K562 (cell line): ENCODE data around the gene MDN1. TPM values are rescaled to one million over a fixed set of nuclear protein-coding genes. Genes with fewer than 3 reads are reported as not detected.

Experiments
- ATAC-seq: fragments of 200-7000 bp; cut with Tn5 transposase; 3 replicates; pipeline ENCODE4 v1.9.1; 2020; ENCODE audit warnings: moderate library complexity
- BruUV-seq: library from RNA; stranded (reverse); fragments of 400-500 nt; replicated peaks from 2 replicates; lab custom pipeline; 2021; lab: Mats Ljungman, UMichigan
- CTCF ChIA-PET: fragments of 300-600 bp; formaldehyde crosslinking; extraction: SDS; loops from one replicate; lab custom pipeline; 2021; ENCODE audit warnings: low intra/inter-chr PET ratio; lab: Yijun Ruan, JAX
- POLR2A ChIA-PET: fragments of 300-600, 350-650 bp; sonication (Branson Sonifier 250); formaldehyde crosslinking; extraction: SDS; loops from one replicate; lab custom pipeline; 2021; ENCODE audit warnings: antibody characterized with exemption, inconsistent platforms; lab: Yijun Ruan, JAX
- DNase-seq, 4 experiments: peaks; one replicate each; pipeline versions ENCODE4 v3.0.0 to v3.0.0-alpha.2; 2011 to 2018; ENCODE audit warnings: low spot score in 3 of 4, mixed read lengths in 3 of 4; ENCODE audit errors: extremely low read depth in 1 of 4
- FAIRE-seq: peaks from 2 replicates; lab custom pipeline; 2011; peaks lifted over from hg19 to GRCh38; lab: Jason Lieb, UNC
- H2AFZ ChIP-seq: 2 replicates; pipeline ENCODE4 v1.6.0; 2011; ENCODE audit warnings: low read depth, low read length, control low read depth, inconsistent platforms
- H3K27ac ChIP-seq: fragments of 200-600 bp; 3 replicates; pipeline ENCODE4 v1.8.0; 2011; ENCODE audit warnings: low read depth, mild to moderate bottlenecking, control low read depth, inconsistent platforms, low read length, moderate library complexity, mixed read lengths; ENCODE audit errors: extremely low read depth
- H3K27me3 ChIP-seq, 2 experiments: fragments of 300-600 bp in 1 of 2; 2 replicates in 1 of 2; 3 replicates in 1 of 2; pipeline versions ENCODE4 v1.6.0 to v1.8.0; 2011; ENCODE audit warnings: inconsistent platforms in 2 of 2, low read length in 2 of 2, mild to moderate bottlenecking in 1 of 2, mixed read lengths in 1 of 2, moderate library complexity in 1 of 2; ENCODE audit not compliant: control insufficient read depth in 2 of 2, insufficient read depth in 2 of 2
- H3K36me3 ChIP-seq: fragments of 300-600 bp; 3 replicates; pipeline ENCODE4 v1.8.0; 2011; ENCODE audit warnings: mild to moderate bottlenecking, low read length, inconsistent platforms; ENCODE audit not compliant: control insufficient read depth, insufficient read depth
- H3K4me1 ChIP-seq, 2 experiments: fragments of 200-600 bp in 1 of 2; replicated peaks in 1 of 2; 2 replicates in 1 of 2; 3 replicates in 1 of 2; pipeline versions ENCODE4 v1.5.1 to v1.8.0; 2011; ENCODE audit warnings: inconsistent platforms in 2 of 2, low read length in 2 of 2, mild to moderate bottlenecking in 1 of 2, mixed read lengths in 1 of 2, moderate library complexity in 1 of 2; ENCODE audit not compliant: control insufficient read depth in 2 of 2, insufficient read depth in 2 of 2
- H3K4me2 ChIP-seq: 2 replicates; pipeline ENCODE4 v1.6.1; 2011; ENCODE audit warnings: low read length, control low read depth, inconsistent platforms, mixed read lengths; ENCODE audit not compliant: insufficient read depth
- H3K4me3 ChIP-seq: fragments of 200-600 bp; sonication (generic), shearing (Covaris generic); 2 replicates; pipeline ENCODE4 v1.5.1; 2016; ENCODE audit warnings: control low read depth, inconsistent platforms
- H3K79me2 ChIP-seq: fragments of 200-600 bp; 3 replicates; pipeline ENCODE4 v1.8.0; 2011; ENCODE audit warnings: low read length, inconsistent platforms; ENCODE audit not compliant: control insufficient read depth, insufficient read depth
- H3K9ac ChIP-seq, 2 experiments: 2 replicates each; pipeline versions ENCODE4 v1.6.0 to v1.6.1; 2011; ENCODE audit warnings: low read depth in 2 of 2, low read length in 2 of 2, control low read depth in 1 of 2, inconsistent platforms in 1 of 2, mild to moderate bottlenecking in 1 of 2, mixed read lengths in 1 of 2; ENCODE audit not compliant: insufficient read depth in 1 of 2
- H3K9me1 ChIP-seq: one replicate; pipeline ENCODE4 v1.6.0; 2011; ENCODE audit warnings: inconsistent platforms, mild to moderate bottlenecking, low read length, moderate library complexity; ENCODE audit not compliant: control insufficient read depth, insufficient read depth
- H3K9me3 ChIP-seq: replicated peaks from 2 replicates; pipeline ENCODE4 v1.5.1; 2011; ENCODE audit warnings: low read depth, low read length, inconsistent platforms; ENCODE audit not compliant: control insufficient read depth, insufficient read depth
- H4K20me1 ChIP-seq: replicated peaks from 2 replicates; pipeline ENCODE4 v1.6.1; 2011; ENCODE audit warnings: low read length, inconsistent platforms, mixed read lengths; ENCODE audit not compliant: control insufficient read depth, insufficient read depth
- IRF1 ChIP-seq: sonication (generic); formaldehyde crosslinking; IDR thresholded peaks from 2 replicates; pipeline ENCODE4 v1.8.0; 2022; ENCODE audit warnings: missing genetic modification reagents, mild to moderate bottlenecking, borderline replicate concordance
- NELFE ChIP-seq: IDR thresholded peaks from 2 replicates; pipeline ENCODE4 v1.6.1; 2011; ENCODE audit warnings: mild to moderate bottlenecking; ENCODE audit not compliant: insufficient read depth, insufficient read length
- PATZ1 ChIP-seq: fragments of 250-450 bp; sonication (Bioruptor Pico); IDR thresholded peaks from 2 replicates; pipeline ENCODE4 v1.5.0; 2020; ENCODE audit warnings: mild to moderate bottlenecking, borderline replicate concordance
- TAF1 ChIP-seq: IDR thresholded peaks from 2 replicates; pipeline ENCODE4 v1.6.1; 2011; ENCODE audit warnings: mild to moderate bottlenecking, low read length, moderate library complexity; ENCODE audit not compliant: insufficient read depth, control insufficient read depth, severe bottlenecking; ENCODE audit errors: extremely low read depth
- WGBS: fragments of 100-300 bp; shearing (Covaris generic); methylation state at CpG from one replicate; pipeline ENCODE4 v1.1.6; 2016; ENCODE audit warnings: low coverage, mixed read lengths; ENCODE audit not compliant: insufficient coverage; ENCODE audit errors: missing lambda C conversion rate; 5-methylcytosine and 5-hydroxymethylcytosine counted together
- in situ Hi-C: fragments of 300-500 bp; cut with MboI; formaldehyde crosslinking; loops from 4 replicates; pipeline ENCODE4 v1.15.0; 2018; ENCODE audit warnings: inconsistent platforms, mixed read lengths
- intact Hi-C: fragments of 100-400 bp; cut with micrococcal nuclease; formaldehyde crosslinking; loops from 2 replicates; pipeline ENCODE4 v1.14.2; 2022
- polyA plus RNA-seq, 8 experiments: library from polyadenylated mRNA; depleted of rRNA in 4 of 8; stranded (reverse) in 5 of 8; unstranded in 3 of 8; fragments of >200 nt; fragmentation: Nextera tagmentation in 2 of 8; fragmentation: Illumina TruSeq in 1 of 8; extraction: Ambion mirVana in 2 of 8; extraction: Trizol in 1 of 8; gene quantifications; 2 replicates each; pipeline versions ENCODE4 v1.2.1 to v1.2.3, GENCODE V29; 2011 to 2014; ENCODE audit warnings: inconsistent platforms in 1 of 8, missing spikeins in 1 of 8
- total RNA-seq, 7 experiments: library from RNA; depleted of rRNA in 6 of 7; stranded (reverse); fragments of >200 nt in 6 of 7; fragmentation: Illumina TruSeq in 2 of 7; extraction: Trizol in 2 of 7; gene quantifications; 2 replicates each; pipeline versions ENCODE4 v1.2.1 to v1.2.3, GENCODE V29; 2011 to 2021; ENCODE audit warnings: low replicate concordance in 1 of 7
- TF ChIP-seq, protein P1 (sequence below): fragments of 150-350 bp; conservative IDR thresholded peaks from 2 replicates; pipeline ENCODE4 v1.6.1; 2014; ENCODE audit warnings: low read length
- TF ChIP-seq, protein P2 (sequence below), 2 experiments: fragments of 450-650 bp; conservative IDR thresholded peaks; 2 replicates each; pipeline ENCODE4 v1.6.1; 2017; ENCODE audit warnings: mild to moderate bottlenecking in 2 of 2, moderate library complexity in 2 of 2
- TF ChIP-seq, protein P3 (sequence below): fragments of 450-650 bp; IDR thresholded peaks from one replicate; pipeline ENCODE4 v1.6.1; 2018; ENCODE audit warnings: mild to moderate bottlenecking, moderate library complexity; ENCODE audit not compliant: partially characterized antibody
- TF ChIP-seq, protein P4 (sequence below): fragments of 450-650 bp; formaldehyde crosslinking; IDR thresholded peaks from 2 replicates; pipeline ENCODE4 v1.4.0; 2020; ENCODE audit warnings: mild to moderate bottlenecking

Gene MDN1
- total and polyA plus RNA-seq, 9 of the 15 experiments (the other 6 are each of a cell fraction or from before 2014, with no cell fraction given): 25.6 to 93.6 (median 43.0) TPM

DNA sequence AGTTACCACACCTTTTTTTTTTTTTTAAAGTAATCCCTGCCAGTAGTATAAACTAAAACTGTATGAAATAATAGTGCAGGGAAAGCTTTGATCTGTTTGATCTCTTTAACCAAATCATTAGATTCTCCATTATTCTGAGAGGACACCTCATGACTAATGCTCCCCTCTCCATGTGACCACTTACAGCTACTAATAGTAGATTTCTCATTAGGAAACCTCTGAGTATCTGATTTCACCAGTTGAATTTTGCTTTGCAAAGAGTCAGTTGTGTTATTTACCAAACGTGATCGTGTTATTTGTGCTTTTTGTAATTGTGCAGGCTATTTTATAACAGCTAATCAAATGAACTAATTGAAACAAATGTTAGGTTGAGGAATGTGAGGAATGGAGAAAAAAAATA, 22.6 kb upstream of the MDN1 start:
- H3K9me1 ChIP-seq: no peaks in the 10 kb centered on the region
- H3K9ac ChIP-seq: no peak overlapping the region
- no peaks in the 10 kb centered on the region for H3K27me3 ChIP-seq
- H3K4me3 ChIP-seq: no peak overlapping the region
- H3K79me2 ChIP-seq: peaks cover 62% of the 10 kb centered on the region
- WGBS: 85% methylated on average over 2 of the region's 2 CpGs
- CTCF ChIA-PET: no interaction called here
- no peaks in the 10 kb centered on the region for H4K20me1 ChIP-seq
- peaks cover 39% of the 10 kb centered on the region; the same call in 1 of the 3 replicates for H3K36me3 ChIP-seq
- H2AFZ ChIP-seq: no peak overlapping the region
- no peaks in the 10 kb centered on the region for H3K9me3 ChIP-seq
- no peak for ATAC-seq
- no peak overlapping the region for H3K4me2 ChIP-seq
- intact Hi-C loops: no loop called here
- POLR2A ChIA-PET: interaction anchor here (1.1 kb wide), 1 partner anchor 10 kb away, joined by 3 read pairs; no protein-coding TSS in a partner anchor
- DNase-seq: no peak
- no TSS peak for BruUV-seq
- in situ Hi-C loops: no loop called here
- no peak for FAIRE-seq
- H3K27ac ChIP-seq: no peak overlapping the region
- peaks cover 0 to 6% of the 10 kb centered on the region in 2 experiments; a peak in 1 of 5 replicates for H3K4me1 ChIP-seq
- no peak for TF ChIP-seq PATZ1 (CRISPR knock-in tag)
- TF ChIP-seq, protein P1, sequence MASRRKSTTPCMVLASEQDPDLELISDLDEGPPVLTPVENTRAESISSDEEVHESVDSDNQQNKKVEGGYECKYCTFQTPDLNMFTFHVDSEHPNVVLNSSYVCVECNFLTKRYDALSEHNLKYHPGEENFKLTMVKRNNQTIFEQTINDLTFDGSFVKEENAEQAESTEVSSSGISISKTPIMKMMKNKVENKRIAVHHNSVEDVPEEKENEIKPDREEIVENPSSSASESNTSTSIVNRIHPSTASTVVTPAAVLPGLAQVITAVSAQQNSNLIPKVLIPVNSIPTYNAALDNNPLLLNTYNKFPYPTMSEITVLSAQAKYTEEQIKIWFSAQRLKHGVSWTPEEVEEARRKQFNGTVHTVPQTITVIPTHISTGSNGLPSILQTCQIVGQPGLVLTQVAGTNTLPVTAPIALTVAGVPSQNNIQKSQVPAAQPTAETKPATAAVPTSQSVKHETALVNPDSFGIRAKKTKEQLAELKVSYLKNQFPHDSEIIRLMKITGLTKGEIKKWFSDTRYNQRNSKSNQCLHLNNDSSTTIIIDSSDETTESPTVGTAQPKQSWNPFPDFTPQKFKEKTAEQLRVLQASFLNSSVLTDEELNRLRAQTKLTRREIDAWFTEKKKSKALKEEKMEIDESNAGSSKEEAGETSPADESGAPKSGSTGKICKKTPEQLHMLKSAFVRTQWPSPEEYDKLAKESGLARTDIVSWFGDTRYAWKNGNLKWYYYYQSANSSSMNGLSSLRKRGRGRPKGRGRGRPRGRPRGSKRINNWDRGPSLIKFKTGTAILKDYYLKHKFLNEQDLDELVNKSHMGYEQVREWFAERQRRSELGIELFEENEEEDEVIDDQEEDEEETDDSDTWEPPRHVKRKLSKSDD: no peak
- no peak for TF ChIP-seq NELFE
- TF ChIP-seq, protein P2, sequence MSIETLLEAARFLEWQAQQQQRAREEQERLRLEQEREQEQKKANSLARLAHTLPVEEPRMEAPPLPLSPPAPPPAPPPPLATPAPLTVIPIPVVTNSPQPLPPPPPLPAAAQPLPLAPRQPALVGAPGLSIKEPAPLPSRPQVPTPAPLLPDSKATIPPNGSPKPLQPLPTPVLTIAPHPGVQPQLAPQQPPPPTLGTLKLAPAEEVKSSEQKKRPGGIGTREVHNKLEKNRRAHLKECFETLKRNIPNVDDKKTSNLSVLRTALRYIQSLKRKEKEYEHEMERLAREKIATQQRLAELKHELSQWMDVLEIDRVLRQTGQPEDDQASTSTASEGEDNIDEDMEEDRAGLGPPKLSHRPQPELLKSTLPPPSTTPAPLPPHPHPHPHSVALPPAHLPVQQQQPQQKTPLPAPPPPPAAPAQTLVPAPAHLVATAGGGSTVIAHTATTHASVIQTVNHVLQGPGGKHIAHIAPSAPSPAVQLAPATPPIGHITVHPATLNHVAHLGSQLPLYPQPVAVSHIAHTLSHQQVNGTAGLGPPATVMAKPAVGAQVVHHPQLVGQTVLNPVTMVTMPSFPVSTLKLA (conservative IDR thresholded peaks at IDR 0.05): no peak
- TF ChIP-seq, protein P3, sequence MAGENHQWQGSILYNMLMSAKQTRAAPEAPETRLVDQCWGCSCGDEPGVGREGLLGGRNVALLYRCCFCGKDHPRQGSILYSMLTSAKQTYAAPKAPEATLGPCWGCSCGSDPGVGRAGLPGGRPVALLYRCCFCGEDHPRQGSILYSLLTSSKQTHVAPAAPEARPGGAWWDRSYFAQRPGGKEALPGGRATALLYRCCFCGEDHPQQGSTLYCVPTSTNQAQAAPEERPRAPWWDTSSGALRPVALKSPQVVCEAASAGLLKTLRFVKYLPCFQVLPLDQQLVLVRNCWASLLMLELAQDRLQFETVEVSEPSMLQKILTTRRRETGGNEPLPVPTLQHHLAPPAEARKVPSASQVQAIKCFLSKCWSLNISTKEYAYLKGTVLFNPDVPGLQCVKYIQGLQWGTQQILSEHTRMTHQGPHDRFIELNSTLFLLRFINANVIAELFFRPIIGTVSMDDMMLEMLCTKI: no peak
- TF ChIP-seq TAF1: no peak
- TF ChIP-seq, protein P4, sequence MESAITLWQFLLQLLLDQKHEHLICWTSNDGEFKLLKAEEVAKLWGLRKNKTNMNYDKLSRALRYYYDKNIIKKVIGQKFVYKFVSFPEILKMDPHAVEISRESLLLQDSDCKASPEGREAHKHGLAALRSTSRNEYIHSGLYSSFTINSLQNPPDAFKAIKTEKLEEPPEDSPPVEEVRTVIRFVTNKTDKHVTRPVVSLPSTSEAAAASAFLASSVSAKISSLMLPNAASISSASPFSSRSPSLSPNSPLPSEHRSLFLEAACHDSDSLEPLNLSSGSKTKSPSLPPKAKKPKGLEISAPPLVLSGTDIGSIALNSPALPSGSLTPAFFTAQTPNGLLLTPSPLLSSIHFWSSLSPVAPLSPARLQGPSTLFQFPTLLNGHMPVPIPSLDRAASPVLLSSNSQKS: no peak
- TF ChIP-seq IRF1: no peak
